Renal cortical epithelial cell (primary cell): Measurements from ENCODE around the gene MAPK1. TPM values are rescaled to one million over a fixed set of nuclear protein-coding genes. Genes with fewer than 3 reads are reported as not detected.

ENCODE experiments used
- total RNA-seq: library from RNA; depleted of rRNA; stranded (reverse); fragments of >200 nt; gene quantifications from 2 replicates; pipeline ENCODE4 v1.2.3, GENCODE V29; 2014

Gene MAPK1
- total RNA-seq, 1 donor from 2014 or later = 93.1 TPM

Other genes with a start within 250 kb of the MAPK1 start
- gene YDJC, start 237.6 kb downstream of the MAPK1 start, total RNA-seq = 27.4 and 51.6 TPM in 2 replicates
- not detected in 2 replicates for gene CCDC116, start 234.9 kb downstream of the MAPK1 start, total RNA-seq
- gene SDF2L1, start 225.3 kb downstream of the MAPK1 start, total RNA-seq = 17.0 and 43.9 TPM in 2 replicates
- 10.6 and 24.8 TPM in 2 replicates for gene PPIL2, start 201.6 kb downstream of the MAPK1 start, total RNA-seq
- 1.0 and 3.0 TPM in 2 replicates for gene YPEL1, start 131.9 kb downstream of the MAPK1 start, total RNA-seq
- 18.9 and 30.3 TPM in 2 replicates for gene PPM1F, start 85.2 kb upstream of the MAPK1 start, total RNA-seq
- 11.8 and 30.5 TPM in 2 replicates for gene TOP3B, start 115.1 kb upstream of the MAPK1 start, total RNA-seq